Rectal smooth muscle tissue (tissue), 1 donor: ENCODE results near the gene DENND6A.

Experiments used
- H3K27ac ChIP-seq: one replicate; pipeline ENCODE4 v1.7.0; 2013; ENCODE audit warnings: low read depth, low read length, inconsistent platforms
- H3K27me3 ChIP-seq: one replicate; pipeline ENCODE4 v1.7.0; 2013; ENCODE audit warnings: low read length; ENCODE audit not compliant: control insufficient read depth, insufficient read depth
- H3K36me3 ChIP-seq: one replicate; pipeline ENCODE4 v1.7.0; 2013; ENCODE audit warnings: low read length; ENCODE audit not compliant: control insufficient read depth, insufficient read depth
- H3K4me1 ChIP-seq: one replicate; pipeline ENCODE4 v1.7.0; 2013; ENCODE audit warnings: low read length; ENCODE audit not compliant: control insufficient read depth, insufficient read depth
- H3K4me3 ChIP-seq: one replicate; pipeline ENCODE4 v1.7.0; 2013; ENCODE audit warnings: low read length
- H3K9ac ChIP-seq: one replicate; pipeline ENCODE4 v1.7.0; 2013; ENCODE audit warnings: low read length

Gene DENND6A

GRCh38 chr3:57689367-57690053 lies 3.4 kb downstream of the DENND6A start:
- no peaks in the 10 kb centered on the region for H3K36me3 ChIP-seq
- no peaks in the 10 kb centered on the region for H3K27me3 ChIP-seq
- H3K4me3 ChIP-seq, result no peak overlapping the region
- H3K9ac ChIP-seq, result no peak overlapping the region
- H3K4me1 ChIP-seq, result peaks cover 8% of the 10 kb centered on the region
- H3K27ac ChIP-seq, result no peak overlapping the region

GRCh38 chr3:57688291-57688690 lies 4.6 kb downstream of the DENND6A start:
- Histone ChIP-seq H3K4me3 (no peak overlapping the region), H3K4me1 (peaks cover 8% of the 10 kb centered on the region), H3K9ac (no peak overlapping the region), H3K36me3 (no peaks in the 10 kb centered on the region), H3K27me3 (no peaks in the 10 kb centered on the region), H3K27ac (peak overlapping the region; percentile 40)

GRCh38 chr3:57683286-57683685 lies 9.6 kb downstream of the DENND6A start:
- H3K9ac ChIP-seq, result no peak overlapping the region
- H3K4me1 ChIP-seq, result peaks cover 3% of the 10 kb centered on the region
- no peaks in the 10 kb centered on the region for H3K36me3 ChIP-seq
- H3K4me3 ChIP-seq, result no peak overlapping the region
- no peaks in the 10 kb centered on the region for H3K27me3 ChIP-seq
- H3K27ac ChIP-seq, result no peak overlapping the region

GRCh38 chr3:57682284-57682683 lies 10.6 kb downstream of the DENND6A start:
- H3K9ac ChIP-seq, result no peak overlapping the region
- H3K27ac ChIP-seq, result no peak overlapping the region
- H3K27me3 ChIP-seq, result no peaks in the 10 kb centered on the region
- no peak overlapping the region for H3K4me3 ChIP-seq
- H3K36me3 ChIP-seq, result no peaks in the 10 kb centered on the region
- H3K4me1 ChIP-seq, result no peaks in the 10 kb centered on the region

DNA sequence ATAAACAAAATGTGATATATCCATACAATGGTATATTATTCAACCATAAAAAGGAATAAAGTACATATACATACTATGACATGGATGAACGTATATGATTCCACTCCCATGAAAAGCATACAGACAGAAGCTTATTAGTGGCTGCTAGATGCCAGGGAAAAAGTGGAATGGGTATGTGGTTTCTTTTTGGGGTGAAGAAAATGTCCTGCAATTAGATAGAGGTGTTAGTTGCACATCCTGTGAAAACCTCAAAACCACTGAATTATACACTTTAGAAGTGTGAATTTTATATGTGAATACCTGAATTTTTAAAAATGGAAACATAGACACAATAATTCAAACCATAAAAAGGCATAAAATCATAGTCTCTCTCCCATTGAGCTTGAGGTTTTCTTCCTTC lies 11.2 kb downstream of the DENND6A start:
- Histone ChIP-seq H3K36me3 (no peaks in the 10 kb centered on the region), H3K27me3 (no peaks in the 10 kb centered on the region), H3K4me3 (no peak overlapping the region), H3K4me1 (no peaks in the 10 kb centered on the region), H3K9ac (no peak overlapping the region), H3K27ac (no peak overlapping the region)

- Histone ChIP-seq H3K36me3 (no peaks in the 10 kb centered on the region), H3K27me3 (no peaks in the 10 kb centered on the region), H3K4me1 (no peaks in the 10 kb centered on the region), H3K9ac (no peak overlapping the region), H3K4me3 (no peak overlapping the region), H3K27ac (no peak overlapping the region)
Observed at GRCh38 chr3:57680046-57680445, 12.8 kb downstream of the DENND6A start.

DNA sequence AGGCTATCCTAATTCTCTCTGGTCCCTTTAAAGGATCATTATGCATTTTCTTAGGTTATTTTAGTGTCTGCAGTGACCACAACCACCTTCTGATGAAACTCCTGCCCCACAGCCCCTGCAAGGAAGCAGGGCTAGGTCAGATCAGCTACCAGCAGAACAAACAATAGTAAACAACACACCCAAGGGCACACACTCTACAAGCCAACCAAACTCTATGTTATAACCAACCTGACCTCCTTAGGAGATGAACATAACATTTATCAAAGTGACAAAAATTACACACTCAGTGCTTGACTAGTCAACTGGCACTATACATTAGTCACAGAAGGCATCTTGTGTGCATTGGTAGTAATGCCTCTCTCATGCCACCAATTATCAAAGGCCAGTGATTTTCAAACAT lies 17.3 kb downstream of the DENND6A start:
- H3K4me1 ChIP-seq, result peaks cover 5% of the 10 kb centered on the region
- no peak overlapping the region for H3K4me3 ChIP-seq
- H3K27me3 ChIP-seq, result no peaks in the 10 kb centered on the region
- no peak overlapping the region for H3K27ac ChIP-seq
- H3K36me3 ChIP-seq, result no peaks in the 10 kb centered on the region
- H3K9ac ChIP-seq, result no peak overlapping the region

DNA sequence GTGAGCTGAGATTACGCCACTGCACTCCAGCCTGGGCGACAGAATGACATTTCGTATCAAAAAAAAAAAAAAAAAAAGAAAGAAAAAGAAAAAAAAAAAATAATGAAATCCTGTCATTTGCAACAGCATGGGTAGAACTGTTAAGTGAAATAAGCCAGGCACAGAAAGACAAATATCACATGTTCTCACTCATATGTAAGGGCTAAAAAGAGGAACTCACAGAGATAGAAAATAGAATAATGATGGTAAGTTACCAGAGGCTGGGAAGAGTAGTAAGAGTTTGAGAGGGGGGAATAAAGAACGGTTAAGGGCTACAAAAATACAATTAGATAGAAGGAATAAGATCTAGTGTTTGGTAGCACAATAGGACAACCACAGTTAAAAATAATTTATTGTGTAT lies 19.7 kb downstream of the DENND6A start:
- Histone ChIP-seq H3K27ac (no peak overlapping the region), H3K36me3 (no peaks in the 10 kb centered on the region), H3K4me1 (peaks cover 5% of the 10 kb centered on the region), H3K27me3 (no peaks in the 10 kb centered on the region), H3K4me3 (no peak overlapping the region), H3K9ac (no peak overlapping the region)

GRCh38 chr3:57670543-57670942 lies 22.3 kb downstream of the DENND6A start:
- Histone ChIP-seq H3K4me1 (peaks cover 5% of the 10 kb centered on the region), H3K27ac (no peak overlapping the region), H3K9ac (no peak overlapping the region), H3K27me3 (no peaks in the 10 kb centered on the region), H3K4me3 (no peak overlapping the region), H3K36me3 (peaks cover 3% of the 10 kb centered on the region)

DNA sequence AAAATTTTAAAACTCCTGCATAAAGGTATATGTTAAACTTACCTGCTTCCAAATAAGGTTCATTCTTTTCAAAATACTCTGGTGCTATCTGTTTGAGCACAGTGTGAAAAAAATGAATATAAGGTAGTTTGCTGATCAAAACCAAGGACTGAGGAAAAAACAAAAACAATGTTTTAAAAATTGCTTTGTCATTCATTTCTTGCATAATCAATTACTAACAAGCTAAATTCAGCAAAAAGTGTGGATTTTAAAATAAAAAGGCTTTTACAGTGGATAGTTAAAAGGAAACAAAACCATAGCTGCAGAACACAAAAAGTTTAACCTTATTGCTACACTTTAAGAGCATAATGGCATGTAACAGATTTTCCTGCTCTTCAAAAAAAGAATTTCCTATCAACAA lies 31.5 kb downstream of the DENND6A start:
- H3K36me3 ChIP-seq, result peaks cover 6% of the 10 kb centered on the region
- H3K4me3 ChIP-seq, result no peak overlapping the region
- H3K9ac ChIP-seq, result no peak overlapping the region
- no peaks in the 10 kb centered on the region for H3K4me1 ChIP-seq
- no peak overlapping the region for H3K27ac ChIP-seq
- no peaks in the 10 kb centered on the region for H3K27me3 ChIP-seq

DNA sequence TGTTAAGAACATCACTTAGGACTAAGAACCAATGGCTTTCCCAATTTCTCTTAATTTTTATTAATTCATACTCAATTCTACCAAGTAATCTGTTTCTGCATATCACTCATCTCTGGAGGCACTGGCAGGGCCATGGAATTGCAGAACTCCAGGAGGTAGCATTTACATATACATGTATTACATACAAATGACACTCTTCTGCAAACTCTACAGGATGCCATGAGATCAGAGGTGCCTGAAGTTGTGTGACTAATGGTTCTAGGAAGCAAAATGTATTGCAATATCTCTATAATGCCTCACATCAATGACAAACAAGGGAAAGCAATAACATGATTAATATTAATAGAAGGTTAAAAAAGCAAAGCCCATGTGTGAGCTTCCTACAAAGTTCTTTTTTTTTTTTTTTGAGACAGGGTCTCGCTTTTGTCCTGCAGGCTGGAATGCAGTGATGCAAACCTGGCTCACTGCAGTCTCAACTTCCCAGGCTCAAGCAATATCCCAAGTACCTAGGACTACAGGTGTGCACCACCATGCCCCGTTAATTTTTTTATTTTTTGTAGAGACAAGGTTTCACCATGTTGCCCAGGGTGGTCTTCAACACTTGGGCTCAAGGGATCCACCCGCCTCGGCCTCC lies 33.0 kb downstream of the DENND6A start:
- Histone ChIP-seq H3K9ac (no peak overlapping the region), H3K27ac (no peak overlapping the region), H3K27me3 (no peaks in the 10 kb centered on the region), H3K36me3 (no peaks in the 10 kb centered on the region), H3K4me3 (no peak overlapping the region), H3K4me1 (no peaks in the 10 kb centered on the region)

GRCh38 chr3:57659004-57659673 lies 33.7 kb downstream of the DENND6A start:
- no peaks in the 10 kb centered on the region for H3K27me3 ChIP-seq
- no peak overlapping the region for H3K9ac ChIP-seq
- peaks cover 4% of the 10 kb centered on the region for H3K36me3 ChIP-seq
- no peaks in the 10 kb centered on the region for H3K4me1 ChIP-seq
- no peak overlapping the region for H3K27ac ChIP-seq
- H3K4me3 ChIP-seq, result no peak overlapping the region

DNA sequence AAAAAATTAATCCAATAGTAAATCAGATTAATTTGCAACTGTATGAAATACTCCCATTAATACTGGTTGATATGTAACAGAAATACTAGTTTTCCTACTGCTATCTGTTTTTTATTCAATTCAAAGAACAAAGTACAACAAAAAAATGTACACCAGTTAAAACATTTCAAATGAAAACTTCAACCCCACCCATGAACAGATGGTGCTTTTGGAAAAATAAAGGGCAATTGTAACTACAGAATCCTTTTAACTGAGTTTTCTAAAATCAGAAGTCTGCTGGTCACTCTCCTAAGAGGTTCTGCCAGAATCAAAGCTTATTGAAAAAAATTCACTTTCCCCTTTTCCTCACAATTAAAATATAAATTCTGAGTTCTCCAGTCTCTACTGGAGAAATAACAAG lies 34.3 kb downstream of the DENND6A start:
- no peak overlapping the region for H3K27ac ChIP-seq
- peaks cover 4% of the 10 kb centered on the region for H3K36me3 ChIP-seq
- no peaks in the 10 kb centered on the region for H3K27me3 ChIP-seq

More for the DNA sequence above, 34.3 kb downstream of the DENND6A start:
- no peaks in the 10 kb centered on the region for H3K4me1 ChIP-seq
- no peak overlapping the region for H3K9ac ChIP-seq
- no peak overlapping the region for H3K4me3 ChIP-seq
